HCT116 (cell line): ENCODE measurements around the gene POFUT1. TPM values are rescaled to one million over a fixed set of nuclear protein-coding genes. Genes with fewer than 3 reads are reported as not detected.

Experiments used
- ATAC-seq: fragments of 200-7000 bp; cut with Tn5 transposase; 2 replicates; pipeline ENCODE4 v1.9.1; 2020; ENCODE audit warnings: mild to moderate bottlenecking, moderate library complexity
- BruUV-seq: library from RNA; stranded (reverse); fragments of 400-500 nt; replicated peaks from 2 replicates; lab custom pipeline; 2021; lab: Mats Ljungman, UMichigan
- CTCF ChIA-PET: fragments of 300-600 bp; sonication (Branson Sonifier 250); formaldehyde crosslinking; loops from one replicate; lab custom pipeline; 2021; ENCODE audit warnings: antibody characterized with exemption; lab: Charles Lee
- POLR2A ChIA-PET: fragments of 300-600, 350-600 bp; sonication (Branson Sonifier 250); formaldehyde crosslinking; loops from one replicate; lab custom pipeline; 2021; ENCODE audit warnings: antibody characterized with exemption; lab: Charles Lee
- RAD21 ChIA-PET, 2 experiments: fragments of 300-600 bp; sonication (Branson Sonifier 250); formaldehyde crosslinking; loops; one replicate each; lab custom pipeline; 2023; ENCODE audit warnings: low total read pairs in 2 of 2; ENCODE audit not compliant: uncharacterized antibody in 2 of 2, unreplicated experiment in 2 of 2, low non-redundant PET in 1 of 2; lab: Charles Lee
- DNase-seq: peaks from one replicate; pipeline ENCODE4 v3.0.0-alpha.2; 2010; ENCODE audit warnings: low read depth, low spot score
- H2AFZ ChIP-seq: fragments of 200-600 bp; shearing (Covaris generic), sonication (generic); 2 replicates; pipeline ENCODE4 v1.6.1; 2017; ENCODE audit warnings: low read depth, mixed run types, mixed read lengths, antibody characterized with exemption, low read length; ENCODE audit not compliant: poor library complexity, severe bottlenecking
- H3K27ac ChIP-seq: 2 replicates; pipeline ENCODE4 v1.5.1; 2012; ENCODE audit warnings: low read depth, low read length
- H3K27me3 ChIP-seq: fragments of 200-600 bp; sonication (generic); 2 replicates; pipeline ENCODE4 v1.6.1; 2016; ENCODE audit warnings: mixed run types, low read length, mixed read lengths; ENCODE audit not compliant: insufficient read depth
- H3K36me3 ChIP-seq, 2 experiments: fragments of 200-500 bp in 1 of 2; fragments of 200-600 bp in 1 of 2; sonication (Bioruptor generic) in 1 of 2; sonication (generic) in 1 of 2; 2 replicates each; pipeline versions ENCODE4 v1.5.1 to v1.6.1; 2014 to 2016; ENCODE audit warnings: low read length in 2 of 2, inconsistent platforms in 1 of 2, mixed read lengths in 1 of 2, mixed run types in 1 of 2; ENCODE audit not compliant: insufficient read depth in 2 of 2, control insufficient read depth in 1 of 2
- H3K4me1 ChIP-seq, 2 experiments: fragments of 200-600 bp in 1 of 2; sonication (generic) in 1 of 2; 2 replicates each; pipeline versions ENCODE4 v1.5.1 to v1.6.1; 2012 to 2017; ENCODE audit warnings: low read length in 2 of 2, inconsistent platforms in 1 of 2, mild to moderate bottlenecking in 1 of 2, mixed read lengths in 1 of 2, mixed run types in 1 of 2, moderate library complexity in 1 of 2; ENCODE audit not compliant: insufficient read depth in 2 of 2, control insufficient read depth in 1 of 2
- H3K4me2 ChIP-seq: fragments of 200-600 bp; sonication (generic); 2 replicates; pipeline ENCODE4 v1.6.1; 2017; ENCODE audit warnings: mixed run types, low read length, mixed read lengths
- H3K4me3 ChIP-seq, 2 experiments: fragments of 200-600 bp in 1 of 2; sonication (generic) in 1 of 2; replicated peaks in 1 of 2; 2 replicates each; pipeline ENCODE4 v1.5.1; 2011 to 2016; ENCODE audit warnings: low read length in 2 of 2, control low read depth in 1 of 2, low read depth in 1 of 2, mild to moderate bottlenecking in 1 of 2, mixed read lengths in 1 of 2, mixed run types in 1 of 2
- H3K79me2 ChIP-seq: fragments of 200-600 bp; sonication (generic); 2 replicates; pipeline ENCODE4 v1.6.1; 2017; ENCODE audit warnings: mild to moderate bottlenecking, mixed run types, low read length, moderate library complexity, mixed read lengths; ENCODE audit not compliant: insufficient read depth
- H3K9ac ChIP-seq: fragments of 200-600 bp; sonication (generic); 2 replicates; pipeline ENCODE4 v1.6.1; 2016; ENCODE audit warnings: low read length, mixed read lengths
- H3K9me2 ChIP-seq: fragments of 200-600 bp; sonication (generic), shearing (Covaris generic); 2 replicates; pipeline ENCODE4 v1.6.1; 2017; ENCODE audit warnings: mixed run types, mild to moderate bottlenecking, moderate library complexity; ENCODE audit not compliant: insufficient read depth
- H3K9me3 ChIP-seq, 2 experiments: fragments of 200-500 bp in 1 of 2; fragments of 200-600 bp in 1 of 2; sonication (Bioruptor generic) in 1 of 2; sonication (generic) in 1 of 2; 2 replicates each; pipeline ENCODE4 v1.6.1; 2014 to 2017; ENCODE audit warnings: low read length in 2 of 2, mixed read lengths in 2 of 2, inconsistent platforms in 1 of 2, low read depth in 1 of 2, mild to moderate bottlenecking in 1 of 2, mixed run types in 1 of 2, moderate library complexity in 1 of 2; ENCODE audit not compliant: control insufficient read depth in 1 of 2, insufficient read depth in 1 of 2
- H4K20me1 ChIP-seq: fragments of 200-600 bp; sonication (generic), shearing (Covaris generic); 2 replicates; pipeline ENCODE4 v1.6.1; 2017; ENCODE audit warnings: mixed run types, mild to moderate bottlenecking, moderate library complexity; ENCODE audit not compliant: insufficient read depth
- ATF3 ChIP-seq: IDR thresholded peaks from 2 replicates; pipeline ENCODE4 v1.6.1; 2012
- CBX3 ChIP-seq: IDR thresholded peaks from 2 replicates; pipeline ENCODE4 v1.6.1; 2012; ENCODE audit warnings: low read depth
- CEBPB ChIP-seq: IDR thresholded peaks from 2 replicates; pipeline ENCODE4 v1.6.1; 2012; ENCODE audit warnings: low read depth
- EGR1 ChIP-seq: IDR thresholded peaks from 2 replicates; pipeline ENCODE4 v1.6.1; 2012; ENCODE audit warnings: low read depth
- ELF1 ChIP-seq: IDR thresholded peaks from 2 replicates; pipeline ENCODE4 v1.6.1; 2012; ENCODE audit warnings: low read depth, borderline replicate concordance
- EZH2 ChIP-seq: fragments of 200-600 bp; sonication (generic); IDR thresholded peaks from 2 replicates; pipeline ENCODE4 v1.6.1; 2017; ENCODE audit warnings: antibody characterized with exemption, mixed run types
- EZH2phosphoT487 ChIP-seq: fragments of 200-600 bp; IDR thresholded peaks from 2 replicates; pipeline ENCODE4 v1.6.1; 2018; ENCODE audit warnings: antibody characterized with exemption, borderline replicate concordance
- FOSL1 ChIP-seq: IDR thresholded peaks from 2 replicates; pipeline ENCODE4 v1.6.1; 2012; ENCODE audit warnings: low read depth
- JUND ChIP-seq: IDR thresholded peaks from 2 replicates; pipeline ENCODE4 v1.6.1; 2012
- RAD21 ChIP-seq: IDR thresholded peaks from 2 replicates; pipeline ENCODE4 v1.6.1; 2012; ENCODE audit warnings: low read depth, mild to moderate bottlenecking
- REST ChIP-seq: IDR thresholded peaks from 2 replicates; pipeline ENCODE4 v1.6.1; 2012; ENCODE audit warnings: low read depth
- SIN3A ChIP-seq: IDR thresholded peaks from 2 replicates; pipeline ENCODE4 v1.6.1; 2012; ENCODE audit warnings: low read depth
- SP1 ChIP-seq: IDR thresholded peaks from 2 replicates; pipeline ENCODE4 v1.6.1; 2012; ENCODE audit warnings: low read depth
- SRF ChIP-seq: IDR thresholded peaks from 2 replicates; pipeline ENCODE4 v1.6.1; 2012; ENCODE audit warnings: low read depth
- TCF7L2 ChIP-seq: IDR thresholded peaks from 2 replicates; pipeline ENCODE4 v1.7.0; 2011; ENCODE audit warnings: borderline replicate concordance, inconsistent platforms; ENCODE audit not compliant: insufficient read depth, insufficient read length; ENCODE audit errors: extremely low read depth
- YY1 ChIP-seq: IDR thresholded peaks from 2 replicates; pipeline ENCODE4 v1.6.1; 2011; ENCODE audit warnings: low read length, low read depth, moderate library complexity, mild to moderate bottlenecking; ENCODE audit not compliant: insufficient replicate concordance; ENCODE audit errors: extremely low read depth
- ZFX ChIP-seq: fragments of 450-650 bp; IDR thresholded peaks from 2 replicates; pipeline ENCODE4 v1.6.1; 2017
- ZNF274 ChIP-seq: fragments of 200-500 bp; sonication (Bioruptor generic); IDR thresholded peaks from 2 replicates; pipeline ENCODE4 v1.6.1; 2014; ENCODE audit warnings: mild to moderate bottlenecking, low read depth, low read length, inconsistent platforms
- intact Hi-C: fragments of 100-400 bp; cut with micrococcal nuclease; formaldehyde crosslinking; loops from 2 replicates; pipeline ENCODE4 v1.10.0; 2022
- total RNA-seq: library from RNA; stranded (reverse); gene quantifications from one replicate; pipeline ENCODE4 v1.2.1, GENCODE V29; 2021; ENCODE audit not compliant: unreplicated experiment

Gene POFUT1
- total RNA-seq, 1 experiment from 2014 or later: 34.5 TPM

GRCh38 chr20:32282461-32282860 is 74.8 kb downstream of the POFUT1 start:
- ATAC-seq (no peak), DNase-seq (no peak)
- H3K79me2 ChIP-seq: peaks cover 36% of the 10 kb centered on the region
- ChIA-PET RAD21 (no interaction called here), CTCF (no interaction called here)
- H4K20me1 ChIP-seq: no peaks in the 10 kb centered on the region; the same call in 1 of the 2 replicates
- peaks cover 1 to 2% of the 10 kb centered on the region in 2 experiments; a peak in 1 of 4 replicates for H3K36me3 ChIP-seq
- H3K27ac ChIP-seq: no peak overlapping the region
- H3K9me3 ChIP-seq: no peaks in the 10 kb centered on the region
- H3K4me2 ChIP-seq: no peak overlapping the region
- no TSS peak for BruUV-seq
- H3K27me3 ChIP-seq: no peaks in the 10 kb centered on the region
- no peak overlapping the region for H3K4me3 ChIP-seq
- no peak overlapping the region for H3K9ac ChIP-seq
- TF ChIP-seq ELF1: no peak
- no peak for TF ChIP-seq TCF7L2
- TF ChIP-seq SRF: no peak
- TF ChIP-seq ZNF274: no peak
- no peak for TF ChIP-seq CBX3
- no peak for TF ChIP-seq SIN3A
- TF ChIP-seq EZH2: no peak
- TF ChIP-seq CEBPB: no peak
- TF ChIP-seq JUND: no peak
- no peak for TF ChIP-seq EGR1
- TF ChIP-seq, all 23 proteins: peak for 0
- Histone ChIP-seq H3K9me2 (no peaks in the 10 kb centered on the region), H3K4me1 (peaks cover 3 to 18% of the 10 kb centered on the region in 2 experiments), H2AFZ (no peak overlapping the region)
- intact Hi-C loops: no loop called here
- POLR2A ChIA-PET: no interaction called here

GRCh38 chr20:32285082-32285620 is 77.5 kb downstream of the POFUT1 start:
- Histone ChIP-seq H3K36me3 (peaks cover 2 to 3% of the 10 kb centered on the region in 2 experiments; a peak in 1 of 4 replicates), H3K9me2 (no peaks in the 10 kb centered on the region), H3K4me2 (0 out of 2 replicates have a peak overlapping the region, but pooled peaks have one; percentile 5), H4K20me1 (no peaks in the 10 kb centered on the region; the same call in 1 of the 2 replicates), H3K4me3 (no peak overlapping the region), H3K9ac (no peak overlapping the region), H3K27ac (no peak overlapping the region), H3K9me3 (no peaks in the 10 kb centered on the region), H2AFZ (no peak overlapping the region), H3K27me3 (no peaks in the 10 kb centered on the region), H3K4me1 (peaks cover 0 to 9% of the 10 kb centered on the region in 2 experiments; a peak in 3 of 4 replicates), H3K79me2 (peaks cover 22% of the 10 kb centered on the region)
- POLR2A ChIA-PET: no interaction called here
- RAD21 ChIA-PET: no interaction called here
- ATAC-seq: no peak
- CTCF ChIA-PET: no interaction called here
- BruUV-seq: no TSS peak
- DNase-seq: no peak
- intact Hi-C loops: no loop called here
- TF ChIP-seq ATF3 (no peak), RAD21 (no peak), EGR1 (no peak), ZNF274 (no peak), SIN3A (no peak), CEBPB (no peak), SP1 (no peak), CBX3 (no peak), FOSL1 (no peak), JUND (no peak), ZFX (no peak), EZH2phosphoT487 (no peak), REST (no peak), EZH2 (no peak), ELF1 (no peak), TCF7L2 (no peak), YY1 (no peak)
